Lung (tissue), 12 donors: Measurements from ENCODE around the gene STAG2. TPM values are rescaled to one million over a fixed set of nuclear protein-coding genes. Genes with fewer than 3 reads are reported as not detected.

Experiments
- ATAC-seq: fragments of 200-7000 bp; cut with Tn5 transposase; one replicate; pipeline ENCODE4 v1.9.1; 2020; ENCODE audit warnings: moderate number of reproducible peaks; ENCODE audit not compliant: insufficient read depth, low FRiP score
- DNase-seq, 3 donors: peaks; one replicate each; pipeline ENCODE4 v3.0.0-alpha.2; 2013 to 2017
- H3K27ac ChIP-seq, 2 donors: one replicate each; pipeline ENCODE4 v1.5.1; 2013; ENCODE audit warnings: mild to moderate bottlenecking in 2 of 2, moderate library complexity in 2 of 2, control low read depth in 1 of 2, inconsistent platforms in 1 of 2, low read depth in 1 of 2, low read length in 1 of 2
- H3K27me3 ChIP-seq, 3 donors: one replicate each; pipeline ENCODE4 v1.5.1; 2013; ENCODE audit warnings: low read length in 2 of 3; ENCODE audit not compliant: control insufficient read depth in 3 of 3, insufficient read depth in 3 of 3
- H3K36me3 ChIP-seq, 4 donors: one replicate each; pipeline ENCODE4 v1.5.1; 2013; ENCODE audit warnings: low read length in 4 of 4, mild to moderate bottlenecking in 1 of 4, moderate library complexity in 1 of 4; ENCODE audit not compliant: control insufficient read depth in 4 of 4, insufficient read depth in 4 of 4
- H3K4me1 ChIP-seq, 5 donors: one replicate each; pipeline ENCODE4 v1.5.1; 2013; ENCODE audit warnings: low read length in 5 of 5, mild to moderate bottlenecking in 2 of 5, moderate library complexity in 1 of 5; ENCODE audit not compliant: control insufficient read depth in 5 of 5, insufficient read depth in 5 of 5
- H3K4me3 ChIP-seq: one replicate; pipeline ENCODE4 v1.5.1; 2013; ENCODE audit warnings: mild to moderate bottlenecking, control low read depth, moderate library complexity
- H3K9ac ChIP-seq, 2 donors: one replicate each; pipeline ENCODE4 v1.5.1; 2013; ENCODE audit warnings: low read length in 2 of 2, control low read depth in 1 of 2; ENCODE audit not compliant: insufficient read depth in 1 of 2
- H3K9me3 ChIP-seq, 4 donors: one replicate each; pipeline ENCODE4 v1.5.1; 2013; ENCODE audit warnings: low read length in 3 of 4, mild to moderate bottlenecking in 1 of 4, moderate library complexity in 1 of 4; ENCODE audit not compliant: control insufficient read depth in 4 of 4, insufficient read depth in 3 of 4
- CTCF ChIP-seq: IDR thresholded peaks from 2 replicates; pipeline ENCODE4 v1.5.1; 2012; ENCODE audit warnings: mild to moderate bottlenecking; ENCODE audit errors: control extremely low read depth, extremely low read depth
- polyA plus RNA-seq, 2 donors: library from polyadenylated mRNA; stranded (reverse); fragments of 200-250 nt; gene quantifications; one replicate each; pipeline ENCODE4 v1.2.1, GENCODE V29; 2013
- total RNA-seq, 2 donors: library from RNA; depleted of rRNA in 1 of 2; stranded (reverse); fragments of >200 nt in 1 of 2; gene quantifications; one replicate each; pipeline ENCODE4 v1.2.1, GENCODE V29; 2014 to 2021
- donor health status: control.
- donor health status: control.
- donor health status: Bipolar disorder and iron deficiency.
- donor health status: healthy.
- donor health status: DM: yes; HTN: yes; CAD: no.

STAG2 gene
- total and polyA plus RNA-seq, 4 donors, result 16.4 to 181 (median 36.8) TPM

GRCh38 chrX:124151195-124151594 lies 189.7 kb downstream of the STAG2 start:
- DNase-seq, result no peak
- no peak for TF ChIP-seq CTCF

More at GRCh38 chrX:124151195-124151594, 189.7 kb downstream of the STAG2 start:
- ATAC-seq, result no peak
- no peaks in the 10 kb centered on the region for H3K4me1 ChIP-seq
- H3K27ac ChIP-seq, result no peak overlapping the region
- no peak overlapping the region for H3K9ac ChIP-seq
- no peak overlapping the region for H3K4me3 ChIP-seq
- no peaks in the 10 kb centered on the region for H3K36me3 ChIP-seq
- H3K27me3 ChIP-seq, result no peaks in the 10 kb centered on the region
- peaks cover 0 to 6% (median under 1%) of the 10 kb centered on the region in 4 donors for H3K9me3 ChIP-seq

Other genes starting within 250 kb of the STAG2 start
- 100 to 1,000 TPM in 1 of 2 donors, 10 to 100 TPM in 1; 71.1 to 224 TPM for gene THOC2, start 228.7 kb upstream of the STAG2 start, total RNA-seq
- gene THOC2, start 228.7 kb upstream of the STAG2 start, polyA plus RNA-seq, result 10 to 100 TPM; 25.9 to 72.3 TPM
- 10 to 100 TPM; 56.2 to 58.6 TPM for gene XIAP, start 101.7 kb upstream of the STAG2 start, total RNA-seq
- 10 to 100 TPM in 1 of 2 donors, 1 to 10 TPM in 1; 8.5 to 15.3 TPM for gene XIAP, start 101.7 kb upstream of the STAG2 start, polyA plus RNA-seq